ENCODE results near the gene CTU2.

Gene CTU2

DNA sequence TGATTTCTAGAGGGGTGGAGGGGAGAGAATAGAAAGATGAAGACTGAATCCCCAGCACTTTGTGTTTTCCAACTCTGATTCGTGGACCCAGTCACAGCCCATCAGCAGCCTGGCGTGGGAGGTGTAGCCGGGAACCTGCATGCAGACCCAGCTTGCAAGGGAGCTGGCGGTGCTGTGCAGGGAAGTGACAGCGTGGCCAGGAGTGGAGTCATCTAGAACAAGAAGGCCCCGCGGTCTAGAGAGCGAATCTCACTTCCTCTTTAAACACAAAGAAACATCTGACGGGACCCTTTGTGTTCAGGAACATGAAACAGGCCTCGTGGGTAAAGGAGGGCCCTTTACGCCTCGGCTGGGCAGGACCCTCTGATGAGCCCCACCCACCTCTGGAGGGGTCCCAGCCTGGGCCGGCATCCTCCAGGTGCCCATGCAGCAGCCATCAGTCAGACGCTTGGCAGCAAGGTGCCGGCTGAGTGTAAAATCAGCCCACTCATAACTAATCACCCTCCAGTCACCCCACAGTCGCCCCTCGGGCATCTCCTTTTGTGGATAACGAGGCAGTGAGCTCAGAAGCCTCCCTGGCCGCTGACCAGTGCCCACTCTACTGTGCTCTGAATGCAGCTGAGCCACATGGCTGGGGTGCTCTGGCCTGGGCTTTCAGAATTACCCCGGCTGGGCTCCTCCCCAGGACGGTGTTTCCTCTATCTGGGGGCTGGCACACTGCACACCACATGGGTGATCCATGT is 24.4 kb upstream of the CTU2 start:
- no peak for DNase-seq

DNA sequence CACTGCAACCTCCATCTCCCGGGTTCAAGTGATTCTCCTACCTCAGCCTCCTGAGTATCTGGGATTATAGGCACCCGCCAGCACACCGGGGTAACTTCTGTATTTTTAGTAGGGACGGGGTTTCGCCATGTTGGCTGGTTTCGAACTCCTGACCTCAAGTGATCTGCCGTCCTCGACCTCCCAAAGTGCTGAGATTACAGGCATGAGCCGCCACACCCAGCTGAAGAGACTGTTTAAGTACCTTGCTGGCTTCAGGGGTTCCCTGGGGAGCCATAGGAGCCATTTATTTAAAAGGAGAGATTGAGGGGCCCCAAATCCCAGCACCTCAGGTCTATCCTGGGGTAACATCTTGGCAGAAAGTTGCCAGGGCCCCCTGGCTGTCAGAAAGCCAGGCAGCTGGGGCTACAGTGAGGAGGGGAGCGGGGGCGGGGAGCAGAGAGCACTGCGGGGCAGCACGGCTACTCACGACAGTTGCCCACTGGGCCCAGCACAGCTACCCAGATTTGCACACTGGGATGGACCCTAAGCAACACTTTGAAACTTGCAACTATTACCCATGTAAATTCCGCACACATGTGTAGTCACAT is 21.6 kb upstream of the CTU2 start:
- no peak for DNase-seq

- DNase-seq, result no peak
These were observed 20.9 kb upstream of the CTU2 start for GRCh38 chr16:88685156-88686061.

DNA sequence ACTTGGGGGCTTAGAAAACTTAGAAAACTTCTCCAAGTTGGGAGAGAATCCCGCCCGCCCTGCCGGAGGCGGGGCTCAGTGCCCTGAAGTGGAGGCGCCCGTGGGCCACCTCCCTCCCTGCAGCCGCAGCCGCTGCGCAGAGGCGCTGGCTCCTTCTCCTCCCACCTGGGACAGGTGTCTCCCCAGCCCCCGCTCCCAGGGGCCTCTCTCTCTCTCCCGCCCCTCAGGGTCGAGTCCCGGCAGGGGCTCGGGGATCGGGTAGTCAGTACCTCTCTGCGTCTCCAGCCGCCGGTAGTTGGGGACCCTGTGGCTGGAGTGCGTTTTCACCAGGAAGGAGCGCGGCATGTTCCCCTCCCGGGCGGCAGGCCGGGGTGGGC is 20.3 kb upstream of the CTU2 start:
- peak; percentile 46 to 48 for DNase-seq

DNA sequence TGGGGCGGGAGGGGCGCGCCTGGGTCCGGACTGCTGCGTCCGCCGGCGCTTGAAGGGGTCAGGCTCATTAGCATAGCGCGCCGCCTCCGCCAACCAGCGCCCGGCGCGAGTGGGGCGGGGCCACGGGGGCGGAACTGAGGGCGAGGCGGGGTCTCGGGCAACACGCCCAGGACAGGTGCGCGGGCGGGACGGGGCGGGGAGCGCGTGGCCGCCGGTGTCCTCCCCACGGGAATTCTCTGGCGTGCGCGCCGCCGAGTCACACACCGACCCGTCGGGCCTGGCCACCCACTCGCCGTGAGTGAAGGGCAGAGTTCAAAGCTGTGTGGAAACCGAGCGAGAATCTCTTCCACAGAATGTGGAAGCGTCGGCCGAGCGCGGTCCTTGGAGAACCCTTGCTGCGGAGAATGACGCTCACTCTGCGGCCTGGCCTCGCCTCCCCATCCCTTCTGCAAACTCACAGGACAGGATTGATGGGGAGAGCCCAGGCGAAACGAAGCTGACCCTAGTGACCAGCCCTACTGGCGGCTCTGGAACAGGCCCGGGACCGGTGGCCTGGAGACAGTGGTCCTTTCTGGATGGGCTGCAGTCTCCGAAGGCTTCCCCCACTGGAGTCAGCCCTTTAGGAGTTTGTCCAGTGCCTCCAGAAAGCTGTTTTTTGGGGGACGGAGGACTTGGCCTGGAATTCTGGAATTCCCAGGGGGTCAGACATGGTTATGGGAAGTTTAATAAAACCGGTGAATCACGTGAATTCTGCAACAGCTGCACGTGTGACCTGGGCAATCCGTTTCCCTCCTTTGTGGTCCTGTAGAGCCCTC is 19.7 kb upstream of the CTU2 start, which contains the start of gene SNAI3:
Gene SNAI3 (minus strand): TSS at position 69 of the 815 bp plus-strand sequence. CDS start 101 bp downstream, outside the sequence.
- DNase-seq, result peak; percentile 58 to 68

DNA sequence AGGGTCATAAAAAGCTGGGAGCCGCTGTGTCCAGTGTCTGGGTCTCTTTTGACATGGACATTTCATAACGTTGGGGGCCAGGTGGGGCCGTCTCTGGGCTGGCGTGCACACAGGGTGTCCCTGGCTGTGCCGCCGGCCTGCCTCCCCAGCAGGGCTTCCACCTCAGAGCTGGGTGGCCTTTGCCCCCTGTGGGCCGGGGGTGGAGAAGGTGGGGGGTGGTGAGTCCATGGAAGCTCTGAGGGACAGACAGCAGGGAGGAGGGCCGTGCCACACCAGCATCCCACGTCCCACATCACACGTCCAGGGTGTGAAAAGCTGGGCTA is 19.1 kb upstream of the CTU2 start:
- no peak for DNase-seq

DNA sequence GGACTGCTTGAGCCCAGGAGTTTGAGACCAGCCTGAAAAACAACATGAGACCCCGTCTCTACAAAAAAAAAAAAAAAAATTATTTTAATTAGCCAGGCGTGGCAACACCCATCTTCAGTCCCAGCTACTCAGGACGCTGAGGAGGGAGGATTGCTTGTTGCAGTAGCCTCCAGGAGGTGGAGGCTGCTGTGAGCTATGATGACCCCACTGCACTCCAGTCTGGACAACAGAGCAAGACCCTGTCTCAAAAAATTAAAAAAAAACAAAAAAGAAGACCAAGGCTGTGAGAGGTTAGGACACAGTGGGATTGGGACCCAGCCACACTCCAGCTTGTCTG is 18.7 kb upstream of the CTU2 start:
- no peak for DNase-seq

GRCh38 chr16:88688013-88688778 is 18.1 kb upstream of the CTU2 start:
- DNase-seq, result peak; percentile 18 to 51

- DNase-seq, result no peak
These were observed 15.8 kb upstream of the CTU2 start for GRCh38 chr16:88690341-88691128.

DNA sequence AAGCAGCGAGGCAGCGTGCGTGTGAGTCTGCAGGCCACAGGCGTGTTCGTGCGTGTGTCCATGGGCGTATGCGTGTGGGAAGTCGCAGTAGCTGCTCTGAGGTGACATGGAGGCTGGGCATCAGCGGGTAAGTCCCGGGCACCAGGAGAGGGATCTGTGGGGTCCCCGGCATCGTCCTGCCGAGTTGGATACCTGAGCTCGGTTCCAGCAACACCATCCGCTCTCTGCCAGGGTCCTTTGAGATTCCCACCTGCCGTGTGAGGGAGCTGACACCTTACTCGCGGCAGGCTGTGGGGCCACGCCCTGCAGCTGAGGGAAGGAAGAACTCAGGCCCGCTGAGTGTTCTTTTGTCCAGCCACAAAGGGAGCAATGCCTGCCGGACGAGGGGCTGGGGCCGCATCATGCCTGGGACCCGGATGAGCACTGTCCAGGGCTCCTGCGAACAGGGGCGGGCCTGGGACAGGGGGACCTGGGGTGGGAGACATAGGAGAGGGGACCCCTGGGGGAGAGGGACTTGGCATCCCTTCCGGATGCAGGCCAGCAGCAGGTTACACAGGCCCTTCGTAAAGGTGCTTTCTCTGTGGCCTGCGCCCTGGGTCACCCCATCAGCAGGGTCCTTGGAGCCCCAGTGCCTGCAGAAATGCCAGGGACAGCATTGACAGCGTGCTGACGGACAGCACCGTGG is 15.0 kb upstream of the CTU2 start:
- no peak for DNase-seq

DNA sequence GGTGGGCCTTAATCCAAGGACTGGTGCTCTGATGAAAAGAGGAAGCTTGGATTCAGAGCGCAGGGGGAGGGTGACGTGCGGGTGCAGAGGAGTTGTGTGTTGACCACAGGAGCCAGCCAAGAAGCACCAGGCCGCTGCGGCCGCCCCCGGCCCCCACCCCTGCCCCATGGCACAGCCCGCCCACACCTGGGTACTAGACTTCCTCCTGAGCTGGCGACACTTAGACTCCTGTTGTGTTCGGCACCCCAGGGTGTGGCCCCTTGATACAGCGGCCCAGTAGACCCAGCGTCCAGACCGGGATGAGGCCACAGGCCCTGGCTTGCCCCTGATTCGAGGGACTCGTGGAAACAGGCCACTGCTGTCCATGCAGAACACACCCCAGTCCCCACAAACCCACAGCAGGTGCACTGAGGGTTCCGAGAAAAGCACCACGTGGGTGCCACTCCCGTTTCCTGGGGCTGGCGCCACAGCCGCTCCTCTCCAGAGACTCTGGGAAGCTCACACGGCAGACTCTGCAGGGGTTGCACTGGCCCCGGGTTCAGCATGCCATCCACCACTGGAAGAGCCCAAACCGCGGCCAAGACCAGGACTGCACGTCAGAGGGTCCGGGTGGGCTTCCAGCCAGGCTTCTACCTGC is 14.3 kb upstream of the CTU2 start:
- DNase-seq, result no peak

- no peak for DNase-seq
These were observed 13.4 kb upstream of the CTU2 start for GRCh38 chr16:88692861-88693260.

DNA sequence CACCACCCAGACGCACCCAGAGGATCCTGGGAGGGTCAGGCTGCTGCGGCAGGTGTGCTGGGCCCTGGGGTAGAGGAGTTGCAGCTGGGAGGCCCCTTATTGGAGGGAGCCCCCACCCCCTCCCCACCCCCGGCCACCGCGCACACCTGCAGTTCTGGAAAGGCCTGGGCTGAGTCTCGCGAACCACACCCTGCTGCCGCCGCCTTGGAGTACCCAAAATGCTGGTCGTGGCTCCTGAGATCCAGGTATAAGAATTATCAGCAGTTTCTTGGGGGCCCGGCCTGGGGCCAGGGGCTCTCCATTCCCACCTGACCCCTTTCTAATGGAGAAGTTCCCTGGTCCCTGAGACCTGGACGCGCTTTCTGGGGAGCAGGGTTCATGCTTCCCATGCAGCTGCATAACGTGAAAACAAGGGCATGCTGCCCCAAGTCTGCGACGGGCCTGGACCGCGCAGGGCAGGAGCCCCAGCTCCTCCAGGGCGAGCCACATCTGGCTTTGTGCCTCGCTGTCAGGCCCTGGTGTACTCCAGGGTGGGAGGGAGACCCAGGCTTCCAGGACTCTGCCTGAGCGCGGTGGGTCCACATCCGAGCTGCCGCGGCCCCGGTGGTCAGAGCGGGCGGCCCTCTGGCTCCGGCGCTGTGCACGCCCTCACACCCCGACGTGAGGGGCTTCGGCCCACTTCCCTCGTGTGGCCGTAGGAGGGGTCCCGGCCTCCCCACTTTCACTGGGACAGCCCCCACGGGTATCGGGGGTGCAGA is 12.7 kb upstream of the CTU2 start:
- DNase-seq, result no peak

DNA sequence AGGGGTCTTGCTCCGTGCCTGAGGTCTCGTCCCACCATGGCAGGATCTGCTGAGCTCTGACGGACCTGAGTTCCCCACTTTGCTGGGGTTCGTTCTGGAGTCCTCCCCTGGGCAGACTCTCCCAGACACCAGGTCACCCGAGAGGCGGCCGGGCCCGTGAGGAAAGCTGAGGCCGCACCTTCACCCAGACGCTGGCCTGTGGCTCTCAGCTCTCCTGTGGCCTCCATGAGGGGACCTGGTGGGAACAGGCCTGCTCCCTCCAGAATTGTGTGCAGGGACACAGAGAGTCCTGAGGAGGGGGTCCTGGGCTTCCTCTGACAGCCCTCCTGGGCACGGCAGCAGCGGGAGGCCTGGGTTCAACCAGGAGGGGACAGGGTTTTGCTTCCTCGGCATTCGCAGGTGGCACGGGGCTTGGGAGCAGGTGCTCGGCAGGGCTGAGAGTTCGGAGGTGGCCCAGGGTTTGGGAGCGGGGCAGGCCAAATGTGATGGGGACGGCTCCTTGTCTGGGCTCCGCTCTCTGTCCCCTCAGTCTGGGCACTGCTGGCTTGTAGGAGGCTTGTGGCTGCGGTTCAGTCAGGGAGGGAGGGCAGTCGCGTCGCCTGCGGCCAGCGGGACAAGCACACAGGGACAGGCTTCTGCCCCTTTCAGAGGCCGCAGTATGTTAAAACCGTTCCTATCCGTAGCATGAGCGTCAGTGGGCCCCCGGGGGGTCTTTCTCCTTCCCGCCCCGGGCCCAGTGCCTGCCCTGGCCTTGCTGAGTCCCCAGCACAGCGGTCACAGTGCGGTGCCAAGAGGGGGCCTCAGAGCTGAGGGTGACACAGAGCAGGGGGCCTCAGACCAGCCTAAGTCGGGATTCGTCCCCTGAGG is 11.8 kb upstream of the CTU2 start:
- DNase-seq, result no peak

- no peak for DNase-seq
These were observed 11.1 kb upstream of the CTU2 start for GRCh38 chr16:88695218-88695617.

GRCh38 chr16:88695753-88696152 is 10.6 kb upstream of the CTU2 start:
- no peak for DNase-seq

DNA sequence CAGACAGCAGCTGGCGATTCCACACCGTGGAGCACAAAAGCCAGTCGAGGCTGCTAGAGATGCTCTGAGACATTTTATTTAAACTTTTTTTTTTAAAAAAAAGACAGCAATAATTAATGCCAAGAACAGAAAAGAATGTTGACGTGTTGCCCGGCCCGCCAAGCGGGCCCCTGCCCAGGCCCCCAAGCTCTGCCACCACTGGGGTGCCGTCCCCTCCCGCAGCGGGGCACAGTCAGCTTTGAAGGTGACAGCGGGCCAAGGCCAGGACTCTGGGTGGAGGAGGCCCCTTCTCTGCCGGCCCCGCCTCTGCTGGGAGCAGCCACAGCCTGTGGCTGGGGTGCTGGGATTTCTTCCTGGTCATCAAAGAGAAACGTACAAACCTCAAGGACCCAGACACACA is 9.9 kb upstream of the CTU2 start:
- no peak for DNase-seq

DNA sequence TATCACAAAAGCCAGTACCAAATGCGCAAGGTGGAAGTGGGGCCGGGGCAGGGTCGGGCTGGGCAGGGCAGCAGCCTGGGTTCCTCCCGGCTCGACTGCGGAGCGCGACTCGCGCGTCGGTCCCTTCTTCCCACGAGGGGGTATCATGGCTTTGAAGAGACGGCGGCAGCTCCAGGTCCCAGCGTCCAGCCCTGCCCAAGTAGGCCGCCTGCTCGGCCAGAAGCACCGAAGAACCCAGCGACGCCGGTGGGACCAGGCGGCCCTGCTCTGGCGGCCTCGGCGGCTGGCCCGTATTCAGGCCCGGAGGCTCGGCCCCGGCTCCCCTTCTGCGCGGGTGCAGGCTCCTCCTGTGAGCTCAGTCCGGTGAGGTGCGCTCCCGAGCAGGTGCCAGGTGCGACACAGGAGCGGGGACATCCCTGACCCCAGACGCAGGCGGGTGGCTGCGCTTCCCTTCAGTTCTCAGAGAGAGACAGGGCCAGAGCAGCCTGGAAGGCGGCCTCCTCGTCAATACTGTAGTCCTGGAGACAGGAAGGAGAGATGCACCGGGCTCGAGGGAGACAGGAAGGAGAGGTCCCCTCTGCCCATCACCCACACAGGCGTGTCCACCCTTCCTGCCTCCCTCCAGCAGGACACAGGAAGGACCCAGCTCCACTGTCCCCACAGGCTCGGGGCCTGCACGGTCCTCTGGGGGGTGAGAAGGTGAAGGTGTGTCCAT is 9.0 kb upstream of the CTU2 start:
- DNase-seq, result no peak

All from NCI-H187 (cell line).